Keratinocyte (primary cell): ENCODE data around the gene CDH13. TPM values are rescaled to one million over a fixed set of nuclear protein-coding genes. Genes with fewer than 3 reads are reported as not detected.

Experiments used
- DNase-seq: peaks from one replicate; pipeline ENCODE4 v3.0.0-alpha.2; 2011; ENCODE audit warnings: low read depth, missing footprints, low spot score
- FAIRE-seq: peaks from 2 replicates; lab custom pipeline; 2011; peaks lifted over from hg19 to GRCh38; lab: Jason Lieb, UNC
- H2AFZ ChIP-seq: 2 replicates; pipeline ENCODE4 v1.6.0; 2012; ENCODE audit warnings: low read length, control low read depth, inconsistent platforms; ENCODE audit not compliant: control insufficient read depth
- H3K27ac ChIP-seq: 2 replicates; pipeline ENCODE4 v1.5.1; 2011; ENCODE audit warnings: low read length; ENCODE audit not compliant: control insufficient read depth, insufficient read depth
- H3K27me3 ChIP-seq: 3 replicates; pipeline ENCODE4 v1.6.0; 2011; ENCODE audit warnings: low read length; ENCODE audit not compliant: control insufficient read depth, insufficient read depth; ENCODE audit errors: extremely low read depth
- H3K36me3 ChIP-seq, 2 experiments: 2 replicates in 1 of 2; 3 replicates in 1 of 2; pipeline ENCODE4 v1.5.1; 2011; ENCODE audit warnings: low read length in 2 of 2, mild to moderate bottlenecking in 1 of 2; ENCODE audit not compliant: control insufficient read depth in 2 of 2, insufficient read depth in 2 of 2; ENCODE audit errors: extremely low read depth in 1 of 2
- H3K4me1 ChIP-seq: 3 replicates; pipeline ENCODE4 v1.5.1; 2011; ENCODE audit warnings: low read length; ENCODE audit not compliant: control insufficient read depth, insufficient read depth; ENCODE audit errors: extremely low read depth
- H3K4me2 ChIP-seq: 3 replicates; pipeline ENCODE4 v1.6.0; 2011; ENCODE audit warnings: low read depth, low read length; ENCODE audit not compliant: control insufficient read depth, insufficient read depth; ENCODE audit errors: extremely low read depth
- H3K4me3 ChIP-seq, 3 experiments: fragments of 200-600 bp in 1 of 3; sonication (generic) in 1 of 3; 2 replicates in 2 of 3; 3 replicates in 1 of 3; pipeline ENCODE4 v1.5.1; 2011 to 2016; ENCODE audit warnings: low read length in 3 of 3, mild to moderate bottlenecking in 3 of 3, control low read depth in 2 of 3, inconsistent platforms in 1 of 3, low read depth in 1 of 3, mixed read lengths in 1 of 3, mixed run types in 1 of 3, moderate library complexity in 1 of 3; ENCODE audit not compliant: control insufficient read depth in 2 of 3, insufficient read depth in 2 of 3; ENCODE audit errors: extremely low read depth in 1 of 3
- H3K79me2 ChIP-seq: 2 replicates; pipeline ENCODE4 v1.6.0; 2012; ENCODE audit warnings: low read length; ENCODE audit not compliant: control insufficient read depth, insufficient read depth
- H3K9ac ChIP-seq: 3 replicates; pipeline ENCODE4 v1.6.0; 2011; ENCODE audit warnings: low read length; ENCODE audit not compliant: control insufficient read depth, insufficient read depth; ENCODE audit errors: extremely low read depth
- H3K9me1 ChIP-seq: 3 replicates; pipeline ENCODE4 v1.6.0; 2011; ENCODE audit warnings: low read length; ENCODE audit not compliant: control insufficient read depth, insufficient read depth; ENCODE audit errors: extremely low read depth
- H3K9me3 ChIP-seq: 2 replicates; pipeline ENCODE4 v1.5.1; 2012; ENCODE audit warnings: low read depth, low read length; ENCODE audit not compliant: control insufficient read depth
- H4K20me1 ChIP-seq: 3 replicates; pipeline ENCODE4 v1.6.0; 2011; ENCODE audit warnings: low read length; ENCODE audit not compliant: control insufficient read depth, insufficient read depth; ENCODE audit errors: extremely low read depth
- CTCF ChIP-seq, 3 experiments: IDR thresholded peaks in 1 of 3; conservative IDR thresholded peaks in 1 of 3; optimal IDR thresholded peaks in 1 of 3; 2 replicates in 2 of 3; 3 replicates in 1 of 3; pipeline versions ENCODE3 to v1.5.1; 2011; ENCODE audit warnings: low read length in 3 of 3, mild to moderate bottlenecking in 3 of 3, moderate library complexity in 2 of 3, control low read depth in 1 of 3, inconsistent platforms in 1 of 3; ENCODE audit not compliant: insufficient read depth in 2 of 3; ENCODE audit errors: extremely low read depth in 1 of 3
- EZH2 ChIP-seq: IDR thresholded peaks from one replicate; pipeline ENCODE4 v1.6.1; 2012; ENCODE audit warnings: inconsistent platforms, mild to moderate bottlenecking, low read length, moderate library complexity
- dilution Hi-C: fragments of 300-500 bp; cut with MboI; formaldehyde crosslinking; loops from one replicate; pipeline ENCODE4 v1.7.0; 2020; ENCODE audit warnings: low sequenced_read_pairs; ENCODE audit not compliant: extremely low pct_ligation_motif_present
- polyA plus RNA-seq, 5 experiments: library from polyadenylated mRNA; depleted of rRNA in 3 of 5; stranded (reverse) in 3 of 5; stranded (forward) in 1 of 5; unstranded in 1 of 5; fragments of >200 nt; gene quantifications; 1 replicate in 1 of 5; 2 replicates in 3 of 5; 3 replicates in 1 of 5; pipeline versions ENCODE4 v1.2.1 to v1.2.3, GENCODE V29; 2011 to 2012; ENCODE audit warnings: missing spikeins in 2 of 5, low read depth in 1 of 5, low replicate concordance in 1 of 5

CDH13 gene
- polyA plus RNA-seq, 1 donor (not counting 4 experiments of a cell fraction or from before 2014, with no cell fraction given) = 111 TPM

- FAIRE-seq = no peak
- dilution Hi-C loops = no loop called here
- TF ChIP-seq CTCF (optimal IDR thresholded peaks at IDR 0.05 in 1 of 3, IDR thresholded peaks at IDR 0.05 in 1 of 3, conservative IDR thresholded peaks at IDR 0.05 in 1 of 3; ENCODE audit: extremely low read depth in 1 of 3, insufficient read depth in 2 of 3, low read length in 3 of 3) (no peak), EZH2 (no peak)
These were observed 1146.0 kb downstream of the CDH13 start for GRCh38 chr16:83772806-83773205.

GRCh38 chr16:83774066-83774465, 1147.3 kb downstream of the CDH13 start:
- H2AFZ ChIP-seq = no peak overlapping the region
- H3K27me3 ChIP-seq = no peaks in the 10 kb centered on the region
- no peaks in the 10 kb centered on the region for H3K79me2 ChIP-seq
- no peaks in the 10 kb centered on the region for H3K9me3 ChIP-seq
- no peak overlapping the region for H3K4me3 ChIP-seq
- H3K9me1 ChIP-seq = no peaks in the 10 kb centered on the region
- no peaks in the 10 kb centered on the region for H3K4me1 ChIP-seq
- no peak overlapping the region for H3K9ac ChIP-seq
- no peak for FAIRE-seq
- DNase-seq = no peak
- no peak overlapping the region for H3K4me2 ChIP-seq
- dilution Hi-C loops = no loop called here
- TF ChIP-seq CTCF (optimal IDR thresholded peaks at IDR 0.05 in 1 of 3, IDR thresholded peaks at IDR 0.05 in 1 of 3, conservative IDR thresholded peaks at IDR 0.05 in 1 of 3; ENCODE audit: extremely low read depth in 1 of 3, insufficient read depth in 2 of 3, low read length in 3 of 3) (no peak), EZH2 (no peak)
- no peaks in the 10 kb centered on the region for H3K36me3 ChIP-seq
- H3K27ac ChIP-seq = no peak overlapping the region
- H4K20me1 ChIP-seq = no peaks in the 10 kb centered on the region

More at GRCh38 chr16:83772806-83773205, 1146.0 kb downstream of the CDH13 start:
- H3K4me3 ChIP-seq = no peak overlapping the region
- H3K36me3 ChIP-seq = no peaks in the 10 kb centered on the region
- H3K27ac ChIP-seq = no peak overlapping the region
- H3K79me2 ChIP-seq = no peaks in the 10 kb centered on the region
- no peak overlapping the region for H3K4me2 ChIP-seq
- H3K4me1 ChIP-seq = no peaks in the 10 kb centered on the region
- no peak overlapping the region for H3K9ac ChIP-seq
- H3K9me3 ChIP-seq = no peaks in the 10 kb centered on the region
- H4K20me1 ChIP-seq = no peaks in the 10 kb centered on the region
- no peaks in the 10 kb centered on the region for H3K9me1 ChIP-seq
- H2AFZ ChIP-seq = no peak overlapping the region
- DNase-seq = no peak
- no peaks in the 10 kb centered on the region for H3K27me3 ChIP-seq
